HAP-1 (cell line): ENCODE results near the gene CFH.
"Not testable (repeated sequence)": the region's sequence is repeated elsewhere in the genome, so short reads cannot be mapped to it uniquely, and the experiment has no call there.

Experiments used
- DNase-seq, 2 experiments: peaks; one replicate each; pipeline ENCODE4 v3.0.0-alpha.2; 2016 to 2020; ENCODE audit warnings: low spot score in 2 of 2
- H3K27me3 ChIP-seq: fragments of 250-450 bp; sonication (Bioruptor Pico); 2 replicates; pipeline ENCODE4 v1.5.1; 2020; ENCODE audit warnings: low read depth, mild to moderate bottlenecking, moderate library complexity
- H3K36me3 ChIP-seq: fragments of 250-450 bp; sonication (Bioruptor Pico); replicated peaks from 2 replicates; pipeline ENCODE4 v1.5.1; 2020; ENCODE audit warnings: mild to moderate bottlenecking
- H3K4me1 ChIP-seq: fragments of 250-450 bp; sonication (Bioruptor Pico); 2 replicates; pipeline ENCODE4 v1.5.1; 2020; ENCODE audit warnings: mild to moderate bottlenecking
- H3K4me3 ChIP-seq: fragments of 250-450 bp; sonication (Bioruptor Pico); 2 replicates; pipeline ENCODE4 v1.5.1; 2020; ENCODE audit warnings: mild to moderate bottlenecking, moderate library complexity
- H3K9me3 ChIP-seq: fragments of 250-450 bp; sonication (Bioruptor Pico); 2 replicates; pipeline ENCODE4 v1.5.1; 2020; ENCODE audit warnings: mild to moderate bottlenecking, moderate library complexity
- in situ Hi-C: fragments of 300-500 bp; cut with MboI; formaldehyde crosslinking; loops from 3 replicates; pipeline ENCODE4 v1.14.3; 2020; ENCODE audit warnings: low sequenced_read_pairs, inconsistent platforms, mixed read lengths

Gene CFH

DNA sequence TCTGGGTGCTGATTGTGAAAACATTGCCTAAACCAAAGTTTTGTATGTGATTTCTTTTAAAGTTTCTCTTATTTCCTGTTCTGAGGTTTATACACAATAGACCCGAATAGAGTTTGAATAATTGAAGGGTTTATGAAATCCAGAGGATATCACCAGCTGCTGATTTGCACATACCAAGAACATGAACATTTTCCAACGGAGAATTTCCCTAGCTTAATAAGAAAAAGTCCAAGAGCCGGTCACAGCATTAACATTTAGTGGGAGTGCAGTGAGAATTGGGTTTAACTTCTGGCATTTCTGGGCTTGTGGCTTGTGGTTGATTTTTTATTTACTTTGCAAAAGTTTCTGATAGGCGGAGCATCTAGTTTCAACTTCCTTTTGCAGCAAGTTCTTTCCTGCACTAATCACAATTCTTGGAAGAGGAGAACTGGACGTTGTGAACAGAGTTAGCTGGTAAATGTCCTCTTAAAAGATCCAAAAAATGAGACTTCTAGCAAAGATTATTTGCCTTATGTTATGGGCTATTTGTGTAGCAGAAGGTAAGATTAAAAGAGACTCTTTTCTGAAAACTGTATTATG lies at the start of gene CFH:
TSS of gene CFH (plus strand) at position 407 of the 579 bp plus-strand sequence. CDS start at position 482, 75 bp downstream.
- in situ Hi-C loops, result loop anchor here (25.0 kb wide), 2 partner anchors 339 to 489 kb away; no protein-coding TSS in a partner anchor
- Histone ChIP-seq H3K4me1 (no peaks in the 10 kb centered on the region), H3K9me3 (no peaks in the 10 kb centered on the region), H3K27me3 (no peaks in the 10 kb centered on the region), H3K4me3 (no peak within 1 kb of the TSS), H3K36me3 (no peaks in the 10 kb centered on the region)
- no peak for DNase-seq

DNA sequence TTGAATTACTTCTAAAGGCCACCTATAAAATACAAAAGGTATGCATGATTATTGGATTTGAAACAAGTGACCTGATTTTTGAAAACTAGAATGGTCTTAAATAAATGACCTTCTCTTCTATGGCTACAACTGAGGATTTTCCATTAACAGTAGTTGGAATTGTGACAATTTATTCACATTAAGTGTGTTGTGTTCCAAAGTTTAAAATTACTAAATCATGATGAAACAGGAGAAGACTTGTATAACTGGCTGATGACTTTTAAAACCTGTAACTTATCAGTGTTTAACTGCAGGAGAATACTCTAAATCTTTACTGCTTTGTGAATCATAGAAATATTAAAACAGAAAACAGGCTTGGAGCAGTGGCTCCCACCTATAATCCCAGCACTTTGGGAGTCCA lies 48.2 kb upstream of the CFH start:
- DNase-seq, result no peak
- H3K4me1 ChIP-seq, result peaks cover 4% of the 10 kb centered on the region
- in situ Hi-C loops, result no loop called here

DNA sequence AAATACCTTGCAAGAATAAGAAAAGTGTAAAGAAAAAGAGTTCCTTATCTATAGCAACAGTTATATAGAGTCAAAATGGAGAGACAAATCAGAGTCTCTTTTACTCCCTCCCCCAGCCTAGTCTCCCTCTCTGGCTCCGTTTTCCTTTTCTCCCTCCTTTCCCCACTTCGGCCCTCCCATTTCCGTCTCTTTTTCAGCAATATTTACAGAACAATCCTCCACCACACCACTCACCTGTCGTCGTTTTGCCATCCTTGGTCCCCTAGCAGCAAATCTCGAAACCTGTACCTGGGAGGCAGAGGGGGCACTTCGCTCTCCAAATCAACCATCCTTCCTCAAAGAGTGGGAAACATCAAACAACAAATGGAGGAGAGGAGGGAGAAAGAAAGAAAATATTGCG lies 43.9 kb upstream of the CFH start:
- H3K36me3 ChIP-seq, result no peaks in the 10 kb centered on the region
- in situ Hi-C loops, result no loop called here
- no peak overlapping the region for H3K4me3 ChIP-seq
- no peaks in the 10 kb centered on the region for H3K9me3 ChIP-seq
- DNase-seq, result no peak
- no peaks in the 10 kb centered on the region for H3K27me3 ChIP-seq
- H3K4me1 ChIP-seq, result peaks cover 6% of the 10 kb centered on the region; the same call in 1 of the 2 replicates

More for the DNA sequence above, 48.2 kb upstream of the CFH start:
- Histone ChIP-seq H3K9me3 (no peaks in the 10 kb centered on the region), H3K36me3 (no peaks in the 10 kb centered on the region), H3K4me3 (no peak overlapping the region), H3K27me3 (no peaks in the 10 kb centered on the region)

DNA sequence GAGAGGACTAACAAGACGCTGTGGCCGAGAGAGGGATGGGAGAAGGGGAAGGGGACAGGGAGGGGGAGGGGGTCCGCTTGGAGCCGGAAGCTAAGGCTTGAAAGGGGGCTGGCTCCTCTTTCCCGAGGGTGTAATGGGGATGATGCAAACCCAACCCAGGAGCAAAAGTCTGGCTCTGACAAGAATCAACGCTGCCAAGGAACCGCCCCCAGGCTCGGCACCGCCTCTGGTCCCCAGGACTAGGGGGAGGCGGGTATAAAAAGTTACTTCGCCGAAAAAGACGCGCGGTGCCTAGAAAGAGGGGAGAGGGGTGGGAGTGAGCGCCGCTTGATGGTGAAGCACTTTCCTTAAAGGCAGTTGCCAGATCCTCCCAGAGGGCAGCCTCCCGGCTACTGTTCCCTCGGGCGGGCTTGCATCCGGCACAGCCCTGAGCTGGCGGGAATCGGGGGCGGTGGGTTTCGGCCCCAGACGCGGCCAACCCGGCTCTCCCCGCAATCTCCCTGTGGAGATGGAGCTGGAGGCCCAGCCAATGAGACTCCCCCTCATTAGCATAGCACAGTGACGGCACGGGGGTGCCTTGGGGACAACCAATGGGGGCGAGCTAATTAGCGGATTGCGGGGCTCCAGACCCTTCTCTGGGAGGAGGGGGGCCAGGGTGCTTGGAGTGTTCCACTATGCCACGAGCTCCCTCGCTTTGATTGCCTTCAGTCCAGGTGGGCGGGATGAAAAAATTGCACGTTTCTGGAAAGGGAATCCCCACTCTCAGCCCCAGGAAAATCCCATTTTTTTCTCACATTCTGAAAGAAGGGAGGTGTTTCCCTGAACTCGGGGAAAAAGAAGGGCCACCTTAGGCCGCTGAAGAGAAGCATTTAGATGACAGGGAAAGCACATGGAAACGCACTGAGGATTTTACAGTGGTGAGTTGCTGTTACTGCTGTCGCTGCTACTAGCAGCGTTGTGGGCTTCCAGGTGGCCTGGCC lies 43.2 kb upstream of the CFH start, which contains the start of gene KCNT2:
TSS of gene KCNT2 (minus strand) at position 51 of the 980 bp plus-strand sequence. CDS start 131 bp downstream, outside the sequence.
- in situ Hi-C loops, result no loop called here
- no peaks in the 10 kb centered on the region for H3K27me3 ChIP-seq
- no peaks in the 10 kb centered on the region for H3K36me3 ChIP-seq
- DNase-seq, result no peak
- no peak within 1 kb of the TSS for H3K4me3 ChIP-seq
- H3K4me1 ChIP-seq, result peaks cover 6% of the 10 kb centered on the region; the same call in 1 of the 2 replicates
- H3K9me3 ChIP-seq, result no peaks in the 10 kb centered on the region

DNA sequence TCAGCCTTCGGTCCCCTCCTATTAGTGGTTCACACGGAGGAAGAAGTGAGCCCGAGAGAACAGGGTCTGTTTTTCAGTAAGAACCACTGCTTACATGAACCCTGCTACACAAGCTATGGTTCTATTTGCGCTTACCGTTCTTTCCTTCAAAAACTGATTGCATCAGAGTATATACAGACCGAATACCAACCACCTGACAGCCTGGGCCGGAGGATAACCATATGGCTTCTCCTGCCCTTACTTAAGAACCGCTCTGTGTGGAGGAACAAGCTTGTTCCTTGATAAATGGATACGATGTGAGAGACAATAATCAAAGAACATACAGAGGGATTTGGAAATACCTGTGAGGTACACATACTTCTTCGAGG lies 42.5 kb upstream of the CFH start:
- H3K27me3 ChIP-seq, result no peaks in the 10 kb centered on the region
- in situ Hi-C loops, result no loop called here

DNA sequence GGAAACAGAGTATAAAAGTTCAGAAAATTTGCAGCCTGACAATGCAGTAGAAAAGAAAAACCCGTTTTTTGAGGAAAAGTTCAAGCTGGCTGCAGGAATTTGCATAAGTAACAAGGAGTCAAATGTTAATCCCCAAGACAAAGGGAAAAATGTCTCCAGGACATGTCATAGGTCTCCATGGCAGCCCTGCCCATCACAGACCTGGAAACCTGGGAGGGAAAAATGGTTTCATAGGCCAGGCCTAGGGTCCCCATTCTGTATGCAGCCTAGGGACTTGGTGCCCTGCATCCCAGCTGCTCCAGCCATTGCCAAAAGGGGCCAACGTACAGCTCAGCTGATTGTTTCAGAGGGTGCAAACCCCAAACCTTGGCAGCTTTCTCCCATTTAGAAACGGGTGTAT lies 40.0 kb upstream of the CFH start:
- no peak overlapping the region for H3K4me3 ChIP-seq
- peaks cover 6% of the 10 kb centered on the region; the same call in 1 of the 2 replicates for H3K4me1 ChIP-seq
- no peaks in the 10 kb centered on the region for H3K9me3 ChIP-seq
- in situ Hi-C loops, result no loop called here
- H3K36me3 ChIP-seq, result no peaks in the 10 kb centered on the region
- DNase-seq, result peak in 1 of 2 experiments; percentile 53
- no peaks in the 10 kb centered on the region for H3K27me3 ChIP-seq

More for the DNA sequence above, 42.5 kb upstream of the CFH start:
- no peaks in the 10 kb centered on the region for H3K9me3 ChIP-seq
- DNase-seq, result no peak
- no peaks in the 10 kb centered on the region for H3K36me3 ChIP-seq
- H3K4me1 ChIP-seq, result peaks cover 6% of the 10 kb centered on the region; the same call in 1 of the 2 replicates
- H3K4me3 ChIP-seq, result no peak overlapping the region

DNA sequence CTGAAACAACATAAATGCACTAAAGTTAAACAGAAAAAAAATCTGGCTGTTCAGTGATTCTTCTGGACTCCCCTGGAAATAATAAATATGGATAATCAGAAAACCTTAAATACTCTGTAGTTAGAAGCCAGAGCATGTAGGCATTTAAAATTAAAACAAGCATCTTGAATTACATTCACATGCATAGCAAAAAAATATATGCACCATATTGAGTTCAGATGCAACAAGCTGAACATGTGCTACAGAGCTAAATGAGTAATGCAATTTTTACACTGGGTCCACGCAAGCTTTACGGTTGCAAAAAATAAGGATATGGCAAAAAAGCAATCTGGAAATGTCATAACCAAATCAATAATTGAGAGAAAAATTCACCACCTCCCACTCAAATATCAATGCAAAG lies 32.1 kb upstream of the CFH start:
- Histone ChIP-seq H3K4me1 (no peaks in the 10 kb centered on the region), H3K4me3 (no peak overlapping the region), H3K36me3 (no peaks in the 10 kb centered on the region), H3K9me3 (no peaks in the 10 kb centered on the region), H3K27me3 (no peaks in the 10 kb centered on the region)
- in situ Hi-C loops, result no loop called here
- DNase-seq, result no peak

DNA sequence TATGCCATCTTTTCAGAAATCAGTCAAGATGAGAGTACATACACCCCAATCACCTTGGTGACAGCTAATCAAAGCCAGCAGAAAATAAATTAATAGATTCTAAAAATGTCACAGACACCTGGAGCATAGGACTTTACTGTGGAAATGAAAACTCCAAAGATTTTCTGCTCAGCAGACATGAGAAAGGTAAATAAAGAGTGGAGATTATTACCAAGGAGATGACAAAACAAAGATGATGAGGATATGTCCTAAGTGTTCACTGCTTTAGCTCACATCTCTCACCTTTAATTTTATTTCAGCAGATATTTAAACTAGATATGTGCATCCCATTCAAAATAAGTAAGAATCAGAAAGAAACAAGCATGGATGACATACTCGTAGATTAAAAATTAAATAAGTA lies 28.8 kb upstream of the CFH start:
- in situ Hi-C loops, result no loop called here
- no peak overlapping the region for H3K4me3 ChIP-seq
- no peaks in the 10 kb centered on the region for H3K27me3 ChIP-seq
- H3K9me3 ChIP-seq, result no peaks in the 10 kb centered on the region
- DNase-seq, result no peak
- no peaks in the 10 kb centered on the region for H3K4me1 ChIP-seq
- no peaks in the 10 kb centered on the region for H3K36me3 ChIP-seq

DNA sequence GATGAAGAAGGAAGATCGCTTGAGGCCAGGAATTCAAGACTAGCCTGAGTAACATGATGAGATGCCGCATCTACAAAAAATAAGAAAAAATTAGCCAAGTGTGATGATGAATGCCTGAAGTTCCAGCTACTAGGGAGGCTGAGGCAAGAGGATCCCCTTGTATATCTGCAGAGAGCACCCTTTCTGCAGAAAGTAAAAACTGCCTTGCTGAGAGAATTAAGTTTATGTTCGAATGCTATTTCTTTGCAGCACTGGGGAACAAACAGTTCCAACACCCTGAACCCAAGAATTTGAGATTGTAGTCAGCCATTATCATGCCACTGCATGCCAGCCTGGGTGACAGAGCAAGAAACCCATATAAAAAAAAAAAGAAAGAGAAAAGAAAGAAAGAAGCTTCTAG lies 23.0 kb upstream of the CFH start:
- in situ Hi-C loops, result no loop called here
- H3K4me3 ChIP-seq, result no peak overlapping the region
- H3K27me3 ChIP-seq, result no peaks in the 10 kb centered on the region
- no peaks in the 10 kb centered on the region for H3K36me3 ChIP-seq
- H3K9me3 ChIP-seq, result no peaks in the 10 kb centered on the region
- no peak for DNase-seq
- H3K4me1 ChIP-seq, result no peaks in the 10 kb centered on the region

DNA sequence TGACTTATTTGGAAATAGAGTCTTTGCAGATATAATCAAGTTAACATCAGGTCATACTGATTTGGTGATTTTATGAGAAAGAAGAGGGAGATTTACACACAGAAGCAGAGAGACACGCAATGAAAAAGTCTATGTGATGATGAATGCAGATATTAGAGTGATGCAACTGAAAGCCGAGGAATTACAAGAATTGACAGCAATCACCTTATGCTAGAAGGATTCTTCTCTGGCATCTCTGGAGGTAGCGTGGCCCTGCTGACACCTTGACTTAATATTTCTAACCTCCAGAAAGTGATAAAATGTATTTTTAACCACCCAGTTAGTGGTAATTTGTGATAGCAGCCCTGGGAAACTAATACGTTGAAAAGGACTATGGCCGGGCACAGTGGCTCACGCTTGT lies 14.2 kb upstream of the CFH start:
- DNase-seq, result no peak
- H3K4me1 ChIP-seq, result no peaks in the 10 kb centered on the region
- no peaks in the 10 kb centered on the region for H3K27me3 ChIP-seq
- in situ Hi-C loops, result no loop called here
- no peaks in the 10 kb centered on the region for H3K36me3 ChIP-seq
- H3K4me3 ChIP-seq, result no peak overlapping the region
- H3K9me3 ChIP-seq, result no peaks in the 10 kb centered on the region

DNA sequence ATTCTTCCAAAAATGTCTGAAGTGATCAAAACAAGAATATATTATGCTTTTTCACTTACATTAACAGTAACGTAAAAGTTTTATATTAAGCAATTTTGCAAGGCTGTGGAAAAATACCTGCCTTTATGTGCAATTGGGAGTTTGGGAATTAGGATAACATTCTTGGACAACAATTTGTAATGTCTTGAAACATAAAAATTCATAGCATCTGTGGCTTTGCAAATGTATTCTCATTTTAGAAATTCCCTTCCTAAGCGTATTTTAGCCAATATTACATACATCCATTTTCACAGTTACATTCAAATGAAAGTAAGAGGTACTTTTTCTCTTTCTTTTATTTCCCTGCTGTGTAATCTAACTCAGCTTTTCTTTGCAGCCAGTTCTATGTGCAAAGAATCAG lies 13.4 kb upstream of the CFH start:
- Histone ChIP-seq H3K36me3 (no peaks in the 10 kb centered on the region), H3K4me3 (no peak overlapping the region), H3K4me1 (no peaks in the 10 kb centered on the region), H3K27me3 (no peaks in the 10 kb centered on the region), H3K9me3 (no peaks in the 10 kb centered on the region)
- DNase-seq, result no peak
- in situ Hi-C loops, result no loop called here

DNA sequence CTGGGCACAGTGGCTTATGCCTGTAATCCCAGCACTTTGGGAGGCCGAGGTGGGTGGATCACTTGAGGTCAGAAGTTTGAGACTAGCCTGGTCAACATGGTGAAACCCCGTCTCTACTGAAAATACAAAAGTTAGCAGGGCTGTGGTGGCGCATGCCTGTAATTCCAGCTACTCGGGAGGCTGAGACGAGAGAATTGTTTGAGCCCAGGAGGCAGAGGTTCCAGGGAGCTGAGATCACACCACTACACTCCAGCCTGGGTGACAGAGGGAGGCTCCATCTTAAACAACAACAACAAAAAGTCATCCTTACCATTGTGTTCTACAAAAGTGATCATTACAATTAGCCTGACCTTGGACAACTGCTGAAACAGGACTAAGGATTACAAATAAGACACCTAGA lies 12.6 kb upstream of the CFH start:
- H3K4me1 ChIP-seq, DNase-seq, H3K27me3 ChIP-seq, H3K9me3 ChIP-seq, H3K4me3 ChIP-seq, in situ Hi-C loops, H3K36me3 ChIP-seq: not testable (repeated sequence)

DNA sequence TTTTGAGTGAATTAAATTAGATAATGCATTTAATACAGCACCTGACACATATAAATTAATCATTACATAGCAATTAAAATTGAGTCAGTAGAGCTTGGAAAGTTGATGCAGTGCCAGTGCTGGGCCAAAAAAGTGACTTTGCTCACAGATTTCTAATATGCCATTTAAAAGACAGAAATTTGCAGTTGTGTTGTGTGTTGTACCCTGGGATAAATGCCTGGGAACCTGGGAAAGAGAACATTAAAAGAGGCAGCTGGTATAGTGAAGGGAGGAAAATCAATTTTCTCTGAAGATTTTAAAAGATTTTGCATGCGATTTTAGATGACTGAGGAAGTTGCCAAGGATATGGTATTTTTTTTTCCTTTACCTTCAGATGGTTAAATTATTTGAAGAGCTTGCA lies 10.9 kb upstream of the CFH start:
- Histone ChIP-seq H3K4me3 (no peak overlapping the region), H3K9me3 (no peaks in the 10 kb centered on the region), H3K4me1 (no peaks in the 10 kb centered on the region), H3K27me3 (no peaks in the 10 kb centered on the region), H3K36me3 (no peaks in the 10 kb centered on the region)
- in situ Hi-C loops, result no loop called here
- no peak for DNase-seq

DNA sequence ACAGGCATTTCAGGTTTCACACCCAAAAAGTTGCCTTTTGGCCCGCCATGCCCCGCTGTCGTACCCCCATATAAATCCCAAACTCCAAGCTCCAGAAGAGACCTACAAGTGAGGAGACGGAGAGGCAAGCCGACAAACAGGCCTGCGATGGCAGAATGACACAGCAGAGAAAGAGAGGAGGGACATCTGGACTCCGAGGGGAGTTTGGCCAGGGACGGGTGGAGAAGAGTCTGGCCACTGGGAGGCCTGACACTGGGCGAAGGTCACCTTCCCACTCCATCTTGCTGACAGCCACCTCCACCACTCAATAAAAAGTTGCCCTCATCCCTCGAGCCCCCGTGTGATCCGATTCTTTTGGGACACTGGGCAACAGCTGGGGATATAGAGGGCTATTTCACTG lies 1.9 kb upstream of the CFH start:
- in situ Hi-C loops, result loop anchor here (25.0 kb wide), 2 partner anchors 338 to 488 kb away; no protein-coding TSS in a partner anchor

More for the DNA sequence above, 1.9 kb upstream of the CFH start:
- Histone ChIP-seq H3K36me3 (no peaks in the 10 kb centered on the region), H3K27me3 (no peaks in the 10 kb centered on the region), H3K9me3 (no peaks in the 10 kb centered on the region), H3K4me3 (no peak overlapping the region), H3K4me1 (no peaks in the 10 kb centered on the region)
- no peak for DNase-seq
